ENCODE measurements around the gene SLC2A11. TPM values are rescaled to one million over a fixed set of nuclear protein-coding genes. Genes with fewer than 3 reads are reported as not detected.

SLC2A11 gene
- total and polyA plus RNA-seq, 12 donors: 11.3 to 35.3 (median 20.8) TPM

DNA sequence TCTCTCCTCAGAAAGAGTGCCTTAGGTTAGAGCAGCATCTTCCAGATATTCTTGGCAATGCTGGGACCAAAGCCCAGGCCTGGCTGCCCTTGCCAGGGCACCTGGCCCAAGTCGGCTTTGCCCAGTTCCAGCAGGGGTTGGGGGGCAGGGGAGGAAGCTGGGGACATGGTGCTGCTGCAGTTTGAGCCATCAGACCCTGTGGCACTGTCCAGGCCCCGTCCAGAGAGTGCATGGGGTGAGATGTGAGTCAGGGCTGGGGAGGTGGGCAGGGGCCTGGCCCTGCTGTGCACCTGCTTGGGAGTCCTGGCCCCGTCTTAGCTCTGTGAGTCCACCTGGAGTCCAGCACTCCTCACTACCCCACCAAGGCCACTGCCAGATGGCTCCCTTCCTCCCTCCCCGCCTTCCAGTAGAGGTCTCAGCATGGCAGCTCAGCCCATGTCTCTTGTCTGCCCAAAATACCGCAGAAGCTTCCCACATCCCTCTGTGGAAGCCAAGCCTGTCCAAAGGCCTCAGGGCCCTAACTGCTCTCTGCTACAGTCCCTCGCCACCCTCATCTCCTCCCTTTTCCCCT, 35.5 kb upstream of the SLC2A11 start:
- no peak for DNase-seq
- intact Hi-C loops (cut with DNase I): no loop called here
- 66 to 84% (median 76%) methylated on average over 4 to 6 of the region's 6 CpGs for whole genome bisulfite sequencing, 4 donors

DNA sequence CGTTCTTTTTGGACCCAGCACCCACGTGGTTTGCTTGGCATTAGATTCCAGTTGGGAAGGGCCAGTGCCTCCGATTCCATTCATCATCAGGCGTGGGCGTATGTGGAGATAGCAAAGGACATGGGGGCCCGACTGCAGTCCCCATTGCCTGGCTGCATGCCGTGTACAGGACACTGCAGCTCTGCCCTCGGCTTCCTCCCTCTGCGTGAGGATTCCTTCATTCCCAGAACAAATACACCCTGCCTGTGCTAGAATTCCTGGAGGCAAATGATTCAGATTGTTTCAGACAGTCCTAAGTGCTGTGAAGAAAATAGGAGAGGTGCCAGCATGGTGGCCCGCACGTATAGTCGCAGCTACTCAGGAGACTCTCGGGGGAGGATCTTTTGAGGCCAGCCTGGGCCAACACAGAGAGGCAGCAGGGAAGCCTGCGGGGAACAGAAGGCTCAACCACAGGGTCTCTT, 34.3 kb upstream of the SLC2A11 start:
- DNase-seq: peak in 5 of 7 donors; percentile 55 to 78 (median 63)
- intact Hi-C loops (cut with DNase I): no loop called here
- 57 to 71% (median 60%) methylated on average over 13 to 14 of the region's 14 CpGs for WGBS, 4 donors

More for the DNA sequence above, 35.5 kb upstream of the SLC2A11 start:
- Histone ChIP-seq H3K4me1 (replicated peaks in 1 of 2) (peaks cover 9 to 26% of the 10 kb centered on the region in 2 donors), H3K27ac (peak overlapping the region in 1 of 5 donors; percentile 60), H3K27me3 (no peaks in the 10 kb centered on the region), H3K9me3 (replicated peaks in 1 of 3) (no peaks in the 10 kb centered on the region), H3K36me3 (replicated peaks in 1 of 2) (peaks cover 0 to 80% of the 10 kb centered on the region in 2 donors), H3K4me3 (no peak overlapping the region)
- TF ChIP-seq POLR2A (IDR thresholded peaks at IDR 0.05): no peak
- TF ChIP-seq, protein P1, sequence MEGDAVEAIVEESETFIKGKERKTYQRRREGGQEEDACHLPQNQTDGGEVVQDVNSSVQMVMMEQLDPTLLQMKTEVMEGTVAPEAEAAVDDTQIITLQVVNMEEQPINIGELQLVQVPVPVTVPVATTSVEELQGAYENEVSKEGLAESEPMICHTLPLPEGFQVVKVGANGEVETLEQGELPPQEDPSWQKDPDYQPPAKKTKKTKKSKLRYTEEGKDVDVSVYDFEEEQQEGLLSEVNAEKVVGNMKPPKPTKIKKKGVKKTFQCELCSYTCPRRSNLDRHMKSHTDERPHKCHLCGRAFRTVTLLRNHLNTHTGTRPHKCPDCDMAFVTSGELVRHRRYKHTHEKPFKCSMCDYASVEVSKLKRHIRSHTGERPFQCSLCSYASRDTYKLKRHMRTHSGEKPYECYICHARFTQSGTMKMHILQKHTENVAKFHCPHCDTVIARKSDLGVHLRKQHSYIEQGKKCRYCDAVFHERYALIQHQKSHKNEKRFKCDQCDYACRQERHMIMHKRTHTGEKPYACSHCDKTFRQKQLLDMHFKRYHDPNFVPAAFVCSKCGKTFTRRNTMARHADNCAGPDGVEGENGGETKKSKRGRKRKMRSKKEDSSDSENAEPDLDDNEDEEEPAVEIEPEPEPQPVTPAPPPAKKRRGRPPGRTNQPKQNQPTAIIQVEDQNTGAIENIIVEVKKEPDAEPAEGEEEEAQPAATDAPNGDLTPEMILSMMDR (IDR thresholded peaks at IDR 0.05): no peak

GRCh38 chr22:23824476-23825245, 33.0 kb upstream of the SLC2A11 start:
- TF ChIP-seq, protein P1 (IDR thresholded peaks at IDR 0.05): no peak
- TF ChIP-seq POLR2A (IDR thresholded peaks at IDR 0.05): no peak
- 85 to 89% (median 87%) methylated on average over 3 to 13 of the region's 13 CpGs for WGBS, 4 donors
- H3K27ac ChIP-seq: peak overlapping the region in 1 of 5 donors; percentile 50
- peaks cover 9 to 34% of the 10 kb centered on the region in 2 donors for H3K4me1 ChIP-seq (replicated peaks in 1 of 2)
- intact Hi-C loops (cut with DNase I): no loop called here
- no peak overlapping the region for H3K4me3 ChIP-seq
- no peaks in the 10 kb centered on the region for H3K9me3 ChIP-seq (replicated peaks in 1 of 3)
- no peaks in the 10 kb centered on the region for H3K27me3 ChIP-seq
- peaks cover 0 to 67% of the 10 kb centered on the region in 2 donors for H3K36me3 ChIP-seq (replicated peaks in 1 of 2)
- DNase-seq: no peak

More for the DNA sequence above, 34.3 kb upstream of the SLC2A11 start:
- peak overlapping the region in 2 of 5 donors; percentile 37 to 50 for H3K27ac ChIP-seq
- H3K4me3 ChIP-seq: no peak overlapping the region
- peaks cover 9 to 27% of the 10 kb centered on the region in 2 donors for H3K4me1 ChIP-seq (replicated peaks in 1 of 2)
- peaks cover 0 to 80% of the 10 kb centered on the region in 2 donors for H3K36me3 ChIP-seq (replicated peaks in 1 of 2)
- TF ChIP-seq, protein P1 (IDR thresholded peaks at IDR 0.05): no peak
- TF ChIP-seq POLR2A (IDR thresholded peaks at IDR 0.05): no peak
- H3K27me3 ChIP-seq: no peaks in the 10 kb centered on the region
- H3K9me3 ChIP-seq (replicated peaks in 1 of 3): no peaks in the 10 kb centered on the region

GRCh38 chr22:23825246-23825905, 32.3 kb upstream of the SLC2A11 start:
- H3K36me3 ChIP-seq (replicated peaks in 1 of 2): peaks cover 0 to 60% of the 10 kb centered on the region in 2 donors
- intact Hi-C loops (cut with DNase I): no loop called here

More at GRCh38 chr22:23825246-23825905, 32.3 kb upstream of the SLC2A11 start:
- WGBS, 4 donors: 91 to 95% (median 92%) methylated on average over 12 of the region's 12 CpGs
- no peaks in the 10 kb centered on the region for H3K27me3 ChIP-seq
- H3K4me3 ChIP-seq: no peak overlapping the region
- peaks cover 9 to 34% of the 10 kb centered on the region in 2 donors for H3K4me1 ChIP-seq (replicated peaks in 1 of 2)
- peak overlapping the region in 1 of 5 donors; percentile 40 for H3K27ac ChIP-seq
- no peak for DNase-seq
- H3K9me3 ChIP-seq (replicated peaks in 1 of 3): no peaks in the 10 kb centered on the region
- TF ChIP-seq, protein P1 (IDR thresholded peaks at IDR 0.05): no peak
- no peak for TF ChIP-seq POLR2A (IDR thresholded peaks at IDR 0.05)

All from adrenal gland (tissue), 12 donors.